PFSK-1 (cell line): ENCODE measurements around the gene GPRIN1.

Source experiments
- FOXP2 ChIP-seq: optimal IDR thresholded peaks from 2 replicates; pipeline ENCODE3; 2011; ENCODE audit warnings: borderline replicate concordance, control low read depth, inconsistent platforms; ENCODE audit not compliant: insufficient read depth; ENCODE audit errors: extremely low read length, extremely low read depth
- POLR2AphosphoS5 ChIP-seq: IDR thresholded peaks from 2 replicates; pipeline ENCODE4 v1.6.1; 2012; ENCODE audit warnings: low read depth, mild to moderate bottlenecking, control low read depth, low read length, moderate library complexity
- REST ChIP-seq, 2 experiments: IDR thresholded peaks; 2 replicates each; pipeline versions ENCODE4 v1.6.1 to v1.8.0; 2011 to 2012; ENCODE audit warnings: low read depth in 2 of 2, low read length in 2 of 2, control low read depth in 1 of 2, inconsistent platforms in 1 of 2, mild to moderate bottlenecking in 1 of 2, moderate library complexity in 1 of 2; ENCODE audit not compliant: insufficient read depth in 1 of 2
- SIN3A ChIP-seq: IDR thresholded peaks from 2 replicates; pipeline ENCODE4 v1.6.1; 2012; ENCODE audit warnings: mild to moderate bottlenecking, low read length, moderate library complexity, borderline replicate concordance; ENCODE audit not compliant: insufficient read depth
- TAF1 ChIP-seq: IDR thresholded peaks from 2 replicates; pipeline ENCODE4 v1.6.1; 2012; ENCODE audit warnings: low read length, control low read depth, borderline replicate concordance; ENCODE audit not compliant: insufficient read depth

GRCh38 chr5:176656467-176656990 lies 46.6 kb upstream of the GPRIN1 start:
- TF ChIP-seq TAF1 (no peak), POLR2AphosphoS5 (no peak), FOXP2 (no peak), REST (IDR thresholded peaks at IDR 0.05; ENCODE audit: insufficient read depth in 1 of 2, low read depth in 2 of 2, low read length in 2 of 2) (no peak), SIN3A (no peak)
